ENCODE measurements around the gene PTPRN2.
"Not testable (repeated sequence)": the region's sequence is repeated elsewhere in the genome, so short reads cannot be mapped to it uniquely, and the experiment has no call there.

Gene PTPRN2

DNA sequence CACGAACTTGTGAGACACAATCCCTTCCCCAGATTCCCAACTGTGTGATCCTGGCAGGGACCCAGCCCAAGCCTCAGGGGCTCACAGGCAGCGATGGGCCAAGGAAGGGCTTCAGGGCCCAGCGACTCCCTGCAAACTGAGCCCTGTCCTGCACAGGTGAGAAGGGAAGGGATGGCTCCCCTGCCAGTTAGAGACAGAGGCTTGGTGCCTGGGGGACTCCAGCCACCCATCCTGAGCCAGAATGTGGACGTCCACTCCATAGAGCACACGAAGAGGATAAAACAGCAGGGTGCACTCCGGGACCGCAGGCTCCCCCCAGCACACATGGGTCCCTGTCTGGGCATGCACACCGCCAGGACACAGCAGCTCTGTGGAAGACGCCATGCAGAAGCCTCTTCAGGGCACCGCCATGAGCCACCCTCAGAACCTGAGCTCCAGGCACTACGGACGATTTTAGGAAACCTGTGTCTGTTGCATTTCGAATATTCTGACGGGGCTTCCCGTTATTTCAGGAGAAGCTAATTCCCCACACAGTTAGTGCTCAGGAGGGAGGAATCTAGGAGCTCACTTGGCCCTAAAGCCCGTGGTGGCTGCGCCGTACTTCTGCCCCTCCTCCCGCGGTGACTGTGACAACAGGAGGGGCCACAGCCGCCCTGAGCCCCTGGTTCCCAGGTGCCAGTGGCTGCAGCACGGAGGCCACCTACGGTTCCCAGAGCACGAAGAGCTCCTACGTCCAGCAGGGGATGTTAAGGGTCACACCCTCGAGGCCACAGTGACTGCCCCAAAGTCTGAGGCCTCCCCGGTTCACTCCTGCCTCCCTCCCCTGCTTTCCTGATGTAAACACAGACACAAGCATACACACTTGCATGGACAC is 326.0 kb downstream of the PTPRN2 start:
- H3K27me3 ChIP-seq (ENCODE audit: control insufficient read depth, insufficient read depth, low read length), result no peaks in the 10 kb centered on the region
- no peak overlapping the region for H3K27ac ChIP-seq (ENCODE audit: low read depth, low read length)
- H3K36me3 ChIP-seq (ENCODE audit: control insufficient read depth, insufficient read depth, low read length), result no peaks in the 10 kb centered on the region
- H3K4me1 ChIP-seq (ENCODE audit: control insufficient read depth, insufficient read depth, low read length), result no peaks in the 10 kb centered on the region
- no peak overlapping the region for H3K4me3 ChIP-seq (ENCODE audit: low read length)
- H3K9ac ChIP-seq (ENCODE audit: low read length), result no peak overlapping the region

DNA sequence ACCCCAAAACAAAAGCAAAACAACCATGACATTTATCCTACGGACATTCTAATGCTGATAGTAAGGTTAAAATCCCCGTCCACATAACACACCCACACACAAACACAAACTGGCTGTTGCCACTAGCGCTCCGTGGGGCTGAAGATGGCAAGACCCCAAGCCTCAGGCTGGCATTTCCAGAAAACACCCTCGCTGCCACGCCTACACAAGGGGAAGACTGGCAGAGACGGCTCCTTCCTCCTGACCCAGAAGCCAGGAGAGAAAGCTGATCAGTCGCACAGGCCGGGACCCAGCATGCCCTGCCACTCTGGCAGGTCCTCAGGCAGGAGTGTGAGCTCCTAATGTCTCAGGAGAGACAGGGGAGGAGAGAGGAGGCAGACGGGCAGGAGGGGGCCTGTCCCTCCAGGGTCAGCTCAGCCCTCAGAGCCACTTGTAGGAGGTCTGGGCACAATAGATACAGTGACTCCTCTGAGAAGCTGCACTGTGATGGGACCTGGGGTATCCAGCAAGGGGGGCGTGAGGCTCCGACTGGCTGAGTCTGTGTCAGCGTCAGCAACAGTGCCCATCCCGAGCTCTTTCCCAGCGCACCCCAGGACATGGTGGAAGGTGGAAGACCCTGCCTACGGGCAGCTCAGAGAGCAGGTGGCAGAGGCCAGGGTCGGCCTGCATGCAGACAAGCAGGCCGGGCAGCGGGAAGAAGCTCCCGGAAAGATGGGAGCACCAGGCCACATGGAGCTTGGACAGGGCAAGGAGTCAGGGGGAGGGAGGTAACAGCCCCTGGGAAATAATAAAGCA is 326.9 kb downstream of the PTPRN2 start:
- no peak overlapping the region for H3K9ac ChIP-seq (ENCODE audit: low read length)
- H3K4me3 ChIP-seq (ENCODE audit: low read length), result no peak overlapping the region
- H3K4me1 ChIP-seq (ENCODE audit: control insufficient read depth, insufficient read depth, low read length), result no peaks in the 10 kb centered on the region
- no peak overlapping the region for H3K27ac ChIP-seq (ENCODE audit: low read depth, low read length)
- H3K36me3 ChIP-seq (ENCODE audit: control insufficient read depth, insufficient read depth, low read length), result no peaks in the 10 kb centered on the region
- H3K27me3 ChIP-seq (ENCODE audit: control insufficient read depth, insufficient read depth, low read length), result no peaks in the 10 kb centered on the region

DNA sequence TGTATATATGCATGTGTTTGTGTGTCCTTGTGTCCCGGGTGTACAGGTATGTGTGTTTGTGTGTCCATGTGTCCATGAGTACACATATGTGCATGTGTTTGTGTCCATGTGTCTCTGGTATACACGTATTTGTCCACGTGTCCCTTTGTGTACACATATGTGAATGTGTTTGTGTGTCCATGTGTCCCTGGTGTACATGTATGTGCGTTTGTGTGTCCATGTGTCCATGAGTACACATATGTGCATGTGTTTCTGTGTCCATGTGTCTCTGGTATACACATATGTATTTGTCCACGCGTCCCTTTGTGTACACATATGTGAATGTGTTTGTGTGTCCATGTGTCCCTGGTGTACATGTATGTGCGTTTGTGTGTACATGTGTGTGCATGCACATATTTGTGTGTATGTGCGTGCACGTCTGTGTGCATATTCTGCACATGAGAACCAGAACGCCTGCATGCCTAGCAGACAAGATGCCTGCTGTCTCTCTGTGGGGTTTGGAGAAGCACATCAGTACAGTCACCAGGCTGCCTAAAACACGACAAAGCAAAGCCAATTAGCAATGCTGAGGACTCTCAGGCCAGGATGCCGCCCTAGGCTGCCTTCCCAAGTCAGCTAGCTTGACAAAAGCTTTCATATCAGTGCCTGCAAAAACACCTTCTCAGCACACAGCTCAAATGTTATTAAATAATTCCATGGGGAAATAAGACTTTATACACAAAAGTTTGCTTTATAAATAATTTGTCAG is 327.8 kb downstream of the PTPRN2 start:
- Histone ChIP-seq H3K27ac (ENCODE audit: low read depth, low read length) (no peak overlapping the region), H3K4me1 (ENCODE audit: control insufficient read depth, insufficient read depth, low read length) (no peaks in the 10 kb centered on the region), H3K36me3 (ENCODE audit: control insufficient read depth, insufficient read depth, low read length) (no peaks in the 10 kb centered on the region), H3K4me3 (ENCODE audit: low read length) (no peak overlapping the region), H3K9ac (ENCODE audit: low read length) (no peak overlapping the region), H3K27me3 (ENCODE audit: control insufficient read depth, insufficient read depth, low read length) (no peaks in the 10 kb centered on the region)

DNA sequence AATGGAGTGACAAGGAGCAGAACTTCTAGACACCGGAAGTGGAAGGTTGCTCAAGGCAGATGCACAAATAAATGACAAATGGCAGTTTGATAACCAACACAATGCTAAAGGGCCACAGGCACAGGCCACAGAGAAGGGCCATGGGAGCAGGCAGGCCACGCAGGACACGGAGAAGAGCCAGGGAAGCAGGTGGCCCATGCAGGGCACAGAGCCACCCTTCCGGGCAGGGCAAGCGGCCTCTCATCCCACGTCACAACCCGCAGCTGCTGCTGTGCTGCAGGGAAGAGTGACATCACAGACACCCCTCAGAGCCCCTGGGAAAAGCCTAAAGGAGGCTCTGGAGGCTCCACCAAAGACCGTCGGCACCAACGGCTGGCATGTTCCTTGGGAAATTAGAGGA is 328.5 kb downstream of the PTPRN2 start:
- Histone ChIP-seq H3K27me3 (ENCODE audit: control insufficient read depth, insufficient read depth, low read length) (no peaks in the 10 kb centered on the region), H3K27ac (ENCODE audit: low read depth, low read length) (no peak overlapping the region), H3K36me3 (ENCODE audit: control insufficient read depth, insufficient read depth, low read length) (no peaks in the 10 kb centered on the region), H3K4me3 (ENCODE audit: low read length) (no peak overlapping the region), H3K9ac (ENCODE audit: low read length) (no peak overlapping the region), H3K4me1 (ENCODE audit: control insufficient read depth, insufficient read depth, low read length) (no peaks in the 10 kb centered on the region)

DNA sequence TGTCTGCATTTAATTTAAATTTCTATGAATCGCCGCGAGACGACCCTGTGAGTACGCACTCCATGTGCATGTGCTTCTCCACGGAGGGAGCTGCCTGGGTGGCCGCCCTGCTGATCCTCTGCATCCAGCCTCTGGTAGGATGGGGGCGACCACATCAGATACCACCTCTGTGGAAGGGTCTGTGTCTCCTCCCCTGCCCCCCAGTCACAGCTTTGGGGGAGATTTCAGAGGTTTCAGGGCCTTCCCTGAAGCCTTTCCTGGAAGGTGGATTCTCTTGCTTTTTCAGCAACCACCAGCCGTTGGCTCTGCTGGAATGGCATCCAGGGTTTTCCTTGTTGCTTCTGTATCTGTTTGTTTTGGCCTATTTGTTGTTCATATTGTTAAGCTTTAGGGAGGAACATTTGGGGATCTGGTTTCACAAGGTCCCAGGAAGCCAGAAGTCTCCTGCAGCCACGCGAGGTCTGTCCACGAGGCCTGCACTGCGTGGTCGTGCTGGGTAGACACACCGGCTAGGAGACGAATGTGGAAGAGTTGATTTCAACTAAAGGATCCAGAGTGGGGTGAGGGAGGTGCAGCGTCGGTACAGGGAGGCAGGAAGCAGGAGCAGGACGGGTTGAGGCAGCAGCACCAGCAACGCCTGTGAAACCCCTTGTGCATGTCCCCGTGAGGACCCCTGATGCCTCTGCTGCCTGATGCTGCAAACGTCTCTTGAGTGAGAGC is 329.1 kb downstream of the PTPRN2 start:
- H3K4me1 ChIP-seq (ENCODE audit: control insufficient read depth, insufficient read depth, low read length), result no peaks in the 10 kb centered on the region
- no peak overlapping the region for H3K9ac ChIP-seq (ENCODE audit: low read length)
- no peaks in the 10 kb centered on the region for H3K36me3 ChIP-seq (ENCODE audit: control insufficient read depth, insufficient read depth, low read length)
- no peak overlapping the region for H3K4me3 ChIP-seq (ENCODE audit: low read length)
- no peaks in the 10 kb centered on the region for H3K27me3 ChIP-seq (ENCODE audit: control insufficient read depth, insufficient read depth, low read length)
- no peak overlapping the region for H3K27ac ChIP-seq (ENCODE audit: low read depth, low read length)

DNA sequence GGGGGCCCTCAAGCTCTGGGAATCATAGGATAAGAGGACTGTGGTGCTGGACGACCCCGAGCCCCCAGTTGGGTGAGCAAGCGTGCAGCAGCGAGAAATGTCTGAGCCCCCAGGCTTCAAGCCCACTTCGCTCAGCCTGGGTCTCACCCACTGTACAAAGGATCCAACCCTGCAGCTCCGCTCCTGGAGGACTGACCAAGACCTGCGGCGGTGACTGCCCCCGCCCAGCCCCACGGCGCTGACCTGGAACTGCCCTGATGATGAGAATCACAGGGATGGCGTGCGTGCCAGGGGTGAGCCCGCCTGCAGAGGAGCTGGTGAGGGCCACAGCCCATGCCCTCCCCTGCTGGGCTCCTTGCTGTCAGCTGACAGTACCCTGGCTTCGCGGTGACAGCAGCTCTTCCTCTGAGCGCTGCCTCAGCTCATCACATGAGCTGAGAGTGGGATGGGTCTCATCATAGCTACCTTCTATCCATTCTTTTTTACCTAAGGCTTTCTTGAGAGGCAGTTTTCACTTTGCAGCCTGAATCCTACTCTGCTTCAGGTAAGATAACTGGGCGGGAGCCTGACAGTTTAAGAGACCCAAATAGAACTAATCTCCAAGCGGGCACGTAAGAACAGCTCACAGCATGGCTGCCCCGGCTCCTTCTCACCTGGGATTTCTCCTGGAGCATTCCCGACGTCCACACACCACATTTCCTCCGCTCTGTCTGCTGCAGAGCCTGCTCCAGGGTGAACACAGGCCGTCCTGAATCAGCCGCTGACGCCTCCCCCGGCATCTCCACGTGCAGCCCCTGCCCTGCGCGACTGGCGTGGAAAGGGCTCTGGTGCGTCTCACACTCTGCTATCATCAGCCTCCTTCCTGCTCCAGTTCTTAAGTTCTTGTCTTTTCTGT is 329.9 kb downstream of the PTPRN2 start:
- Histone ChIP-seq H3K4me3 (ENCODE audit: low read length) (no peak overlapping the region), H3K4me1 (ENCODE audit: control insufficient read depth, insufficient read depth, low read length) (no peaks in the 10 kb centered on the region), H3K9ac (ENCODE audit: low read length) (no peak overlapping the region), H3K27ac (ENCODE audit: low read depth, low read length) (no peak overlapping the region), H3K27me3 (ENCODE audit: control insufficient read depth, insufficient read depth, low read length) (no peaks in the 10 kb centered on the region), H3K36me3 (ENCODE audit: control insufficient read depth, insufficient read depth, low read length) (no peaks in the 10 kb centered on the region)

DNA sequence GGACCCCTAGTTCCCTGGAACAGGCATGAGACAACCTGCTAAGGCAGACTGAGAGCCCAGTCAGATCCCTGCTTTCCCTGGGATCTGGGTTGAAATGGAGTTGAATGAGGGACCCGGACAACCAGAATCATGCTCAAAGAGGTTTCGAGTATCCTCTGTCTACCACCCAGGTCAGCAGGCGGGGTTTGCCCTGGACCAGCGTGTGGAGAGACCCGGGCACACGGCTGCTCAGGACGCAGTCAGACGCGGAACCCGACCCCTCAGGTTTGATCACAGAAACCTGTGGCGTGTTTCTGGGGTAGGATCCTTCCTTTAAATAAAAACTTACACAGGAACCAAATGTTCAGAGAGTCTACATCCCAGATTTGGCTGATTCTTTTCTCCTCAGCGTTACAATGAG is 330.6 kb downstream of the PTPRN2 start:
- no peak overlapping the region for H3K4me3 ChIP-seq (ENCODE audit: low read length)
- no peaks in the 10 kb centered on the region for H3K4me1 ChIP-seq (ENCODE audit: control insufficient read depth, insufficient read depth, low read length)
- no peak overlapping the region for H3K27ac ChIP-seq (ENCODE audit: low read depth, low read length)
- H3K9ac ChIP-seq (ENCODE audit: low read length), result no peak overlapping the region
- no peaks in the 10 kb centered on the region for H3K27me3 ChIP-seq (ENCODE audit: control insufficient read depth, insufficient read depth, low read length)
- no peaks in the 10 kb centered on the region for H3K36me3 ChIP-seq (ENCODE audit: control insufficient read depth, insufficient read depth, low read length)

DNA sequence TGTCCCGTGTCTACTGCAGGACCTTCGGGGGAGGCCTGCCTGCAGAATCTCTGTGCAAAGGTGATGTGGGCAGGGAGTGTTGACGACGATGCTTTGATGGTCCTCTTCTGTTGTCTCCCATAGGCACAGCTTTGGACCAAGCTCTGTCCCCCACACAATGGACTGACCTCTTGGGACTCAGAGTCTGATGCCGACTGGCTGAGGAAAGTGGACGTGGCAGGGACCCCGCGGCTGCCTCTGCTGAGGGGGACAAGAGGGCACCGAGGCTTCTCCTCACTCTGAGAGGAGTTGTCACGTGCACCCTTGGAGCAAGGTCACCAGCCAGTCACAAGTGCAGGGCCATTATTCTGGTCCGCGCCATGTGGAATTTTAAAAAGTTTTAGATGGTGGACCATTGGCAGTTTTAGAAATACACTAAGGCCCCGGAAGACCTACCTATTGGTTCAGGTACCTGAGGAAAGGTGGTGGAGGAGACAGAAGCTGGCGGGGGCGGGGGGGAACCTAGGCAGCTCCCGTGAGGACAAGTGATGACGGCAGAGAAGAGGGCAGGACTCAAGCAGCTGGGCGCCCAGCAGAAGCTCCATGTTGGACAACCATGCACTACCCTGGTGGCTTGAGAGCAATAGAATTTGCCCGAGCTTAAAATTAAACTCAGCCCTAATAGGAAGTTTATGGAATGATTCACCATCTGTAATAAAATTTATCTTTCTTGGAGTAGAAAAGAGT is 331.4 kb downstream of the PTPRN2 start:
- Histone ChIP-seq H3K36me3 (ENCODE audit: control insufficient read depth, insufficient read depth, low read length) (no peaks in the 10 kb centered on the region), H3K4me3 (ENCODE audit: low read length) (no peak overlapping the region), H3K27ac (ENCODE audit: low read depth, low read length) (no peak overlapping the region), H3K9ac (ENCODE audit: low read length) (no peak overlapping the region), H3K27me3 (ENCODE audit: control insufficient read depth, insufficient read depth, low read length) (no peaks in the 10 kb centered on the region), H3K4me1 (ENCODE audit: control insufficient read depth, insufficient read depth, low read length) (no peaks in the 10 kb centered on the region)

DNA sequence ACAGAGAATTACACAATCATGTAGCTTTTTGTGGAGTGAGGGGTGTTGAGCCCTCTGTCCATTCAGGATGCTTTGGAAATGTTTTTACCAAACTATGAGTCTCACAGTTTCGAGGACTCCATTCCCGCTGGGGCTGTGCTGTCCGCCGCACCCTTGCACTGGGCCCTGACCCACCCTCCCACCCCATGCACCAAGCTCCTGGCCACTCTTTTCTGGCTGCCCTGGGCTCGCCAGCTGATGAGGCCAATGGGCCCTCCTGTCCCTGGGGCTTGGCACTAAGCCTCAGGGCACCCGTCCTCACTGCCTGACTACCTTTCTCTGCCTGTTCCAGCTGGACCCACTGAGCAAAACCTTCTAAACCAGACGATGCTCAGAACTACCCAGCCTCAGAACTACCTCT is 332.1 kb downstream of the PTPRN2 start:
- Histone ChIP-seq H3K27me3 (ENCODE audit: control insufficient read depth, insufficient read depth, low read length) (no peaks in the 10 kb centered on the region), H3K4me3 (ENCODE audit: low read length) (no peak overlapping the region), H3K9ac (ENCODE audit: low read length) (no peak overlapping the region), H3K36me3 (ENCODE audit: control insufficient read depth, insufficient read depth, low read length) (no peaks in the 10 kb centered on the region), H3K4me1 (ENCODE audit: control insufficient read depth, insufficient read depth, low read length) (no peaks in the 10 kb centered on the region), H3K27ac (ENCODE audit: low read depth, low read length) (no peak overlapping the region)

DNA sequence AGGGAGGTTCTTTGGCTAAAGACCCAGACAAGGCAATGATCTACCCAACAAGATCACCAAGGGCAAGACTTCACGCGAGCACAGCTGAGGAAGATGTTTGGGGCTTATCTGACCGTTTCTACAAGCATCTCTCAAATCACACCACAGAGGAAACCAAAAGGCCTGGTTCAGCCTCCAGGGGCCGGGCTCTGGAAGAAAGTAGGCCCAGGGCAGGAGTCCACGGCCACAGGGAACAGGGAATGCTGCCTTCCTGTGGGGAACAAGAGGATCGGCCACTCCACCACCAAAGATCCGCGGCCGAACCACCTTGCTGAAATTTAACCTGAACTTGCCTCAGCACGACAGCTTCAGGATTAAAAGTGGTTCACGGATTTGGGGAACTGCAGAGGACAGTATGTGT is 332.5 kb downstream of the PTPRN2 start:
- no peak overlapping the region for H3K27ac ChIP-seq (ENCODE audit: low read depth, low read length)

DNA sequence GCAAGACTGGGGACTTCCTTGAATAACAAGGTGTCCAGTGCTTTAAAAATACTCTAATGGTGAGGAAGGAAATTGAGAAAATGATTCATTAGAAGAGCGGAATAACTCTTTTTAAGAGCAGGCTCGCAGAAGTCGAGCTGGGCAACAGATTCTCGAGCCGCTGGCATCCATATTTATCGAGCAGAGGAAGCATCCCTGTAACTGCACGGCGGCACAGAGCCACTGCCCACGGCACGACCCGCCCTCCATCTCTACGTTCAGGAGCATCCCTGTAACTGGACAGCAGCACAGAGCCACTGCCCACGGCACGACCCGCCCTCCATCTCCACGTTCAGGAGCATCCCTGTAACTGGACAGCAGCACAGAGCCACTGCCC is 334.0 kb downstream of the PTPRN2 start:
- not testable (repeated sequence) for H3K9ac ChIP-seq (ENCODE audit: low read length); H3K36me3 ChIP-seq (ENCODE audit: control insufficient read depth, insufficient read depth, low read length); H3K4me1 ChIP-seq (ENCODE audit: control insufficient read depth, insufficient read depth, low read length); H3K27me3 ChIP-seq (ENCODE audit: control insufficient read depth, insufficient read depth, low read length); H3K4me3 ChIP-seq (ENCODE audit: low read length); H3K27ac ChIP-seq (ENCODE audit: low read depth, low read length)

More for the DNA sequence above, 332.5 kb downstream of the PTPRN2 start:
- Histone ChIP-seq H3K4me1 (ENCODE audit: control insufficient read depth, insufficient read depth, low read length) (no peaks in the 10 kb centered on the region), H3K4me3 (ENCODE audit: low read length) (no peak overlapping the region), H3K9ac (ENCODE audit: low read length) (no peak overlapping the region), H3K27me3 (ENCODE audit: control insufficient read depth, insufficient read depth, low read length) (no peaks in the 10 kb centered on the region), H3K36me3 (ENCODE audit: control insufficient read depth, insufficient read depth, low read length) (no peaks in the 10 kb centered on the region)
